NCI-H2227 (cell line): ENCODE data around the gene MAP2K7.
"Not testable (repeated sequence)": the region's sequence is repeated elsewhere in the genome, so short reads cannot be mapped to it uniquely, and the experiment has no call there.

Experiments
- DNase-seq: peaks from one replicate; lab custom pipeline; 2025; ENCODE audit not compliant: unreplicated experiment; lab: John Stamatoyannopoulos, UW

MAP2K7 gene

DNA sequence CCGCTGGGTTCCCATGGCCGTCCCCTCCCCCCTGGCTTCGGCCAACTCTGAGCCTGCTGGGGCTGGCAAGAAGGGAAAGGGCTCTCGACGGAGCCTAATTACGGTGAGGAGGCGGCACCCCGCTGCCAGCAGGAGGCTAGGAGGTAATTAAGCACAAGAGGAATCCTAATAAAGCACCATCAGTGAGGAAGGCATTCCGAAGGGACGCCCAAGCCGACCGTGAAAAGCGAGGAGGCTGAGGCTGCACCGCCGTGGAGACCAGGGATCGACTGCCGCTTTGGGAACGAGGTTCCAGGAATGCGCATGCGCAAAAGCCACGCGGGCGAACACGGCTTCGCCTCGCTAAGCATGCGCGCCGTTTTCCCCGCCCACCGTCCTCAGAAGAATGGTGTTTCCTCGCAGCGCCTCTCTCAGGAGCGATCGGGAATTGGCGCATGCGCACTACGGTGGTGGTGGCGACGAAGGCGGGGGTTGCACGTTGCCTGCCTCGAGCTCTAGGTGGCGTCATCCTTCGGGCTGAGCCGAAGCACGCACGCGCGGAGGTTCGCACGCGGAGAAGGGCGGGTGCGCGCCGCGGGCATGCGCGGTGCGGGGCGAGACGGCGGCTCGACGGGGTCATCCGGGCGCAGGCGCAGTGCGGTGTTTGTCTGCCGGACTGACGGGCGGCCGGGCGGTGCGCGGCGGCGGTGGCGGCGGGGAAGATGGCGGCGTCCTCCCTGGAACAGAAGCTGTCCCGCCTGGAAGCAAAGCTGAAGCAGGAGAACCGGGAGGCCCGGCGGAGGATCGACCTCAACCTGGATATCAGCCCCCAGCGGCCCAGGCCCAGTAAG lies at the start of gene MAP2K7:
TSS of gene MAP2K7 (plus strand) at position 634 of the 830 bp plus-strand sequence. CDS start at position 702, 68 bp downstream.
- peak; percentile 99 for DNase-seq

DNA sequence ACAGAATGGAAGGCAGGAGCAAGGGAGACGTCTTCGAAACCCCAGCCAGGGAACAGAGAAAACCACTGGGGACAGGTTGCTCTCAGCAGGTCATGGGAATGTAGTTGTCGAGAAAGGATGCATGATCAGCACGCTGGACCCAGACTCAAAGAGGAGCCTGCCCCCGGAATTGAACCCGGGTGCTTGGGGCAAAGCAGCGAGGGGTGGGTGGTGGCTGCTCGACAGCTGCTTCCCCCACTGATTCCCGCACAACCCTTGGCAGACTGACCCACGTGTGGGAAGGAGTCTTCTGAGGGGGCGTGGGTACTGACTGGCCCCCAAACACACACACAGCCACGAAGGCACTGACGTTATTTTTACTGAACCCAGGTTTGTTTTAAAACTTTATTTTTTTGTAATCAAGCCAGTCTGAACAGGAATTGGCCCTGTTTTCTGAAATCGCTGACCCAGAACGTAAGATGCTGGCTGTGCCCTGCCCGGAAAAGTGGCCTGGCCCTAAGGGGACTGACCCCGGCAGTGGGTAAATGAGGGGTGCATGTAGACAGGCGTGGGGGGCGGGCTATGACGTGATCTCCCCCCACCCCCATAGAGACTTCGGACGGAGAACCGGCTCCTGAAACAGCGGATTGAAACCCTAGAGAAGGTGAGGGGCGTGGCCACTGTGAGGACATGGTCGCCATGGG lies 48.1 kb upstream of the MAP2K7 start:
- DNase-seq, result no peak

DNA sequence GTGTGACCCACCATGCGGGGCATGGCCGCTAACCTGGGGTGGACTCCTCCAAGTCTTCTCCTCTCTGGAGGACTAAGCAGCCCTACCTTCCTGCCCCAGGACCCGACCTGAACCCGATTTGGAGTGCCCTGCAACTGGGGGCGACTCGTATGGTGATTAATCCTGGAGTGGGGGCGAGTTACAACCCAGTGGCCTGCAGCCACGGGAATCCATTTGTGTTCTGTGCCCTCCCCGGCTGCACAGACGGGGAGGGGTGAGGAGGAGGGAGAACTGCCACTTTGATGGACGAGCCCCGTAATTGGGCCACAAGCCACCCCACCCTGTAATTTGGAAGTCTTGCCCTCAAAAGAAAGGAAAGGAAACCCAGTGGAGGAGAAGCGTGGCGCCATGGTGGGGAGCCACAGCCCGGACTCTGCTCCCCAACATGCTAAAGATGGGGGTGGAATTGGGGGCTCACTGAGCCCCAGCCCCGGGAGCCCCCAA lies 47.5 kb upstream of the MAP2K7 start:
- peak; percentile 50 for DNase-seq

DNA sequence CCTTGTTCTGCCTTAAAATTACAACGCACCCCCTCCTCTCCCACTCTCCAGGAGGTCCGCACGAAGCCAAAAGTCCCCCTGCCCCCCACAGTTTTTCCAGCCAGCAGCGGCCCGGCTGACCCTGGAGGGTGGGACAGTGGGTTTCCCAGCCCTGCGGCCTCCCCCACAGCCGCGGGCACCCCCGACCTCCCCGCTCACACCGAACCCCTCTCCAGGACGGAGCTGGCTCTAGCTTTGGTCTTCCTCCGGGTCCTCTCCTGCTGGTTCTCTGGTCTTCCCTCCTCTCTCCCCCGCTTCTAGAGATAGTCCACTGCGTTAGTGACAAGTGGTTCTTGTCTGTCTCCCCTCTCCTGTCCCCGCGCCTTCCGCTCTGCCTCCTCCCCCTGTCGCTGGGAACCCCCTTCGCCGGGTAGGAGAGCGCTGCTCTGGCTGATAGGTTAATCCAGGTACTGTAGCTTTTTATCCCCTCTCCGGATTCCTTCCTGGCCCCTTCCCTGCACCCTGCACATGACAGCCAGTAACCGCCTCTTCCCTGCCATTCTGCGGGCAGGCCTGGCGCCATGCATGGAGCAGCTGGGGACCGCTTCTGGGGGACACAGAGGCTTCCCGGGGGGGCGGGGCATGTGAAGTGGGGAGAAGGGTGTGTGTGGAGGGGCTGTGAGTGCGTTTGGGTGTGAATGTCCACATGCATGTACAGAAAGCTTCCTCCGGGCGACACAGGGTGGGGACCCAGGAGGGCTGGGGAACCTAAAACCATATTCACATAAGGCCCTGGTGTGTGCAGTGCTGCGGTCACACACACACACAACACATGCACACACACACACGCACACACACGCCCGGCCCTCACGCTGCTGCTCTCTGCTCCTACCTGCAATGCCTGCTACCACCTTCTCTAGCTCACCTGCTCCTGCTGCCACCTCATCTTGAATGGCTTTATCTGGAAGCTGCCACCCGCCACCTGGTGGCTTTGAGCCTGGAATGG lies 46.7 kb upstream of the MAP2K7 start:
- peak; percentile 47 for DNase-seq

DNA sequence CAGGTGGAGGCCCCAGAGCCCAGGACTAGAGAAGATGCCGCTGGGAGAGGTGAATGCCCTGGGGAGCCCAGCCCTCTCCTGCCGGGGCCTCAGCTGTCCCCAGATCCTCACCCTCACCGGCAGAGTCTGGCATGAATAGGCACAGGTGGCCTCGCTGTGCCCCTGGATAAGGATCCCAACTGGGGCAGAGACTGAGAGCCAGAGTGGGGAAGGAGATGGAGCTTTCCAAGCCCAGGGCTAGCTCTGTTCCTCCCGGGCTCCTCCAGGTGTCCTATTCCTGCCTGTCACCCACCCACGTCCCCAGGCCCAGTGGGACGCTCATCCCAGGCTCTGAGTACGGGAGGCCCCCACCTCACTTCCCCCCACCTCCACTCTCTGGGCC lies 46.0 kb upstream of the MAP2K7 start:
- no peak for DNase-seq

DNA sequence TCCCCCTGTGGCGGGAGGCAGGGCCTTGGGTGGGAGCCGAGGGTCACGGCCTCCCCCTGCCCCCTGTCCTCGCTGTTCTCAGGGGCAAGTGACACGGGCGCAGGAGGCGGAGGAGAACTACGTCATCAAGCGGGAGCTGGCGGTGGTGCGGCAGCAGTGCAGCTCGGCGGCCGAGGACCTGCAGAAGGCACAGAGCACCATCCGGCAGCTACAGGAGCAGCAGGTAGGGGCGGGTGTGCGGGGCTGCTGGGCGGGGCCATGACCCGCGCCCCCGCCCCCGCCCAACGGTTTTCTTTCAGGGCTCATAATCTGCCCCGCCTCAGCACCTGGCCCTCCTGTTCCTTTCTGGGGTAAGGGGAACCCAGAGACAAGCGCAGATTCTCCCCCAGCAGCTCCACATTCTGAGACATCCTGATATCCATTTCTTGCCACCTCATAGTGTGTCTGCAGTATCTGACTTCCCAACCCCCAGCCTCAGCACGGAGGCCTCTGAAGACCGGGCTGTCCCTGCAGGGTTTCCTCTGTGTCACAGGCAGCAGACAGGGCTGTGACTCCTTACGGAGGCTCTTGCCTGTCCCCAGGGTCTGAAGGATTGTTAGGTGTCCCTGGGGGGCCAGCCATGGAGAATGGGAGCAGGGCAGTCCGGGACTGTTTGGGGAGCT lies 45.4 kb upstream of the MAP2K7 start:
- DNase-seq, result peak; percentile 63

DNA sequence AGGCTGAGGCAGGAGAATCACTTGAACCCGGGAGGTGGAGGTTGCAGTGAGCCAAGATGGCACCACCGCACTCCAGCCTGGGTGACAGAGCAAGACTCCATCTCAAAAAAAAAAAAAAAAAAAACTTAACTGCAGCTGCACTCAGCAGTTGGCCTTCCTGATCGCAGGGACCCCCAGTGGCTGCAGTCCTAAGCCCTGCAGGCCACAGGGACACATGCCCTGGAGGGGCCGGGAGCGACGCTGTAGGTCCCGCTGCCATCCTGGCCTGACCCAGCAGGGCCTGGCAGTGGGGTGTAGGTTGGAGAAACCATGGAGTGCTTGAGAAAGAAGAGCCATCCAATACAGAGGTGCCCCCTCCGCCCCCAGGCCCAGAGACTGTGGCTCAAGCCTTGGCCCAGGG lies 44.6 kb upstream of the MAP2K7 start:
- not testable (repeated sequence) for DNase-seq

DNA sequence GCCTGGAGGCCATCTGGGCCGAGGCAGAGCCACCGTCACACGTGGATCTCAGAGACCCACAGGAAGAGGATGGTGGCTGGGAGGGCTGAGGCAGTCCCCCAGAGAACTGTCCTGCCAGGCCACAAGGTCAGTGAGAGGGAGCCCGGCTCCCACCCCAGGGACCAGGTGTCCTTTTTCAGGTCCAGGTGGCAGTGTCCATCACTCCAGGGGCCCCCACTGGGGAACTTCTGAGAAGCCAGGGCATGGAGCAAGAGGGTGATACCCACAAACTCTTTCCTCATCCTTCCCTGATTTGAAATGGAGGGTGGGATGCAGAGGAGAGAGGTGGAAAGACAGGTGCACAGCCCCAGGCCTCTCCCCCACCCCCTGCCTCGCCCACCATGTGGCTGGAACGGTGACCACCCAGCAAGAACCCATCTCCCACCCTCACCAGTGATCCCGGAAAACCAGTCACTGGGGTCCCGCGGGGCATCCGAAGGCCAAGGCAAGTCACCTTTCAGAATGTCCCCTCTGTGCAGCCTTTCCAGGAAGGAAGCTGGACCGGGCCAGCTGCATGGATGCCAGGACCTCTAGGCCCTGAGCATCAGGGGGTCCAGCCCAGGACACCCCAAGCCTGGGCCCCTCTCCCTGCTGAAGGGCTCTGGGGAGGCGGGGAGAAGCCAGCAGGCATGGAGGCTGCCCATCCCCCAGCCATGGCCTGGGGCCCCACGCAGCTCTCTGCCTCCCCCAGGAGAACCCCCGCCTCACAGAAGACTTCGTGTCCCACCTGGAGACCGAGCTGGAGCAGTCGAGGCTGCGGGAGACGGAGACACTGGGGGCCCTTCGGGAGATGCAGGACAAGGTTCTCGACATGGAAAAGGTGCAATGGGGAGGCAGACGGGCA lies 43.6 kb upstream of the MAP2K7 start:
- DNase-seq, result no peak

DNA sequence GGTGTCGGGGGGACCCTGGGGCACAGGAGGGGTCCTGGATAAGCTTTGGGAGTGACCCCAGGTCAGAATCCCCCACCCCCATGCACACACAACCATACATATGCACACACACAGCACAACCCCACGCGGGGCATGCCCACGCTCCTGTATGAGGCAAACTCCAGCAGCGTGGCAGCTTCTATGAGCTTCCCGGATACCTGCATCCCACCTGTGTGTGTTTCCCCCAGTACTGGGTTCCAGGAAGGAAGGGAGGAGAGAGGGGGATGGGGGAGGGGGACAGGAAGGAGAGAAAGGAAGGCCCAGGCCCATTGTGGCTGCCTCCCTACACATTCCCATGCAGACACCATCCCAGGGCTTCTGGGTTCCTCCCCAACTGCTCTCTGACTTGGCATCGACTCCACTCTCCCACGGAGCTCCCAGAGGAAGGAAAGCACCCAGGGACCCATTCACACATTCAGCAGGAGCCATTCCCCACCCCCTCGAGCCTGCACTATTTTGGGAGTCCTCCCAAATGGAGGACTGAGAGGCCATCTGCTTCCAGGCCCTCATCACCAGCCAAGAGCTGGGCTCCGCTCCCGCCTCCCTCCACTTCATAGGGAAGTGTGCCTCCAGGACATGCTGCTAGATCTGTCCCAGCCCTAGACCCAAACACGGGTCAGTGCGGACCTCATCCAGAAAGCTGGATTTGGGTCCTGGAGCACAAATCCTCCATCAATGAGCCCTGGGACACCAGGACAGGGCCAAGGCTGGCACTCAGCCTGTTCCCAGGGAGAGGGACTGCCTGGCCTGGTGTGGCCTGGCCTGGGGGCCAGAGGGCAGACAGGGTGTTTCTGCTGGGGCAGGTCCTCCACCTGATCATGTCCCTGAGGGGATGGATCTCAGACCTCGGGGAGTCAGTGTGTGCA lies 42.7 kb upstream of the MAP2K7 start:
- no peak for DNase-seq

DNA sequence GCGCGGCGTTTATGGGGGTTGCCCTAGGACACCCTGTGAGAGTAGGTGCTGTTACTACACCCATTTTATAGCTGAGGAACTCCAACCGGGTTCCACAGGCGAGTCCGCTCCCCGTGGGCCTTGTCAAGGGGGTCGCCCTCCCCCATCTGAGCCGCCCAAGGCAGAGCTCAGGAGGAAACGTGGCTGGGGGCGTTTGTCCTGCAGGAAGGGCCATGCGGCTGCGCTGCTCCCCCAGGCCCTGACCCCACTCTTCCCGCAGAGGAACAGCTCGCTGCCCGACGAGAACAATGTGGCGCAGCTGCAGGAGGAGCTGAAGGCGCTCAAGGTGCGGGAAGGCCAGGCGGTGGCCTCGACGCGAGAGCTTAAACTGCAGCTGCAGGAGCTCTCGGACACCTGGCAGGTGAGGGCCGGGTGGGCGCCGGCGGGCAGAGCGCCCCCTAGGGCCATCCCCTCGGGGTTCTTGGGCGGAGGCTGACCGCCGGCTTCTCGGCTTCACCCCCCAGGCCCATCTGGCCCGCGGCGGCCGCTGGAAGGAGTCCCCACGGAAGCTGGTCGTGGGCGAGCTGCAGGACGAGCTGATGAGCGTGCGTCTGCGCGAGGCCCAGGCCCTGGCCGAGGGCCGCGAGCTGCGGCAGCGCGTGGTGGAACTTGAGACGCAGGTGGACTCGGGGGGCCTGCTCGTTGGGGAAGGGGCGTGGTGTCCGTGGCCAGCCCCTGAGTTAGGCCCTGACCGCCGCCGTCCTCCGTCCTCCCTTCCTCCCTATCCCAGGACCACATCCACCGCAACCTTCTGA lies 41.9 kb upstream of the MAP2K7 start:
- no peak for DNase-seq

DNA sequence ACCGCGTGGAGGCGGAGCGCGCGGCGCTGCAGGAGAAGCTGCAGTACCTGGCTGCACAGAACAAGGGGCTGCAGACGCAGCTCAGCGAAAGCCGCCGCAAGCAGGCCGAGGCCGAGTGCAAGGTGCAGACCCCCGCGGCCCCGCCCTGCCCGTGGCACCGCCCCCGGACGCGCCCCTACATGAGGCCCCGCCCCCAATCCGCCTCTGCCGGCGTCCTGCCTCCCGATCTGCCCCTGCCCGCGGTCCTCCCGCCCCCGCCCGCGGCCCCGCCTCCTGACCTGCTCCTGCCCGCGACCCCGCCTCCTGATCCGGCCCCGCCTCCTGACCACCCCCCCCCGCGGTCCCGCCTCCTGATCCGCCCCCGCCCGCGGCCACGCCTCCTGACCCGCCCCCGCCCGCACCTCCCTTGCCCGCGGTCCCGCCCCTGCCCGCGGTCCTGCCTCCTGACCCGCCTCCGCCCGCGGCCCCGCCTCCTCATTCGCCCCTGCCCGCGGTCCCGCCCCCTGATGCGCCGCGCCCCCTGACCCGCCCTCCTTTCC lies 41.2 kb upstream of the MAP2K7 start:
- no peak for DNase-seq

DNA sequence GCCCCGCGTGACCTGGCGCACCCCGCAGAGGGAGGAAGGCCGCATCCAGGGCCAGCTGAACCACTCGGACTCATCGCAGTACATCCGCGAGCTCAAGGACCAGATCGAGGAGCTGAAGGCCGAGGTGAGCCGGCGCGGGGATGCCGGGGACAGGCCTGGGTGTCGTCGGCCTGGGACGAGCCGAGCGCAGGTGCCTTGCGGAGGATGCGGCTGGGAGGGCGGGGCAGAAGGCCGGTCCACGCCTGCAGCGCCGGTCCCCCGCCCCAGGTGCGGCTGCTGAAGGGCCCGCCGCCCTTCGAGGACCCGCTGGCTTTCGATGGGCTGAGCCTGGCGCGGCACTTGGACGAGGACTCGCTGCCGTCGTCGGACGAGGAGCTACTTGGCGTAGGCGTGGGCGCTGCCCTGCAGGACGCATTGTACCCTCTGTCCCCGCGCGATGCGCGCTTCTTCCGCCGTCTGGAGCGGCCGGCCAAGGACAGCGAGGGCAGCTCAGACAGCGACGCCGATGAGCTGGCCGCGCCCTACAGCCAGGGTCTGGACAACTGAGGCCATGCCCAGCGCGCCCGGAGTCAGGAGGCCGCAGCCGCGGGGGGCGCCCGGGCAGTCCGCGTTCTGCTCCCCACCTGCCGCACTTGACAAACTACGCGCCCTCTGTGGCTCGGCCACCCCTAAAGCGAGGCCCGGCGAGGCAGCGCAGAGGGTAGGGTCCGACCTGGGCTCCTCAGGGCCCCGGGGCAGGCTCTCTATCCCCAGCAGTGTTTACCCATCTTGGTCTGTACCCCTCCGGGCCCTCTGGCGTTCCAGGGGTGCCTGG lies 40.3 kb upstream of the MAP2K7 start:
- no peak for DNase-seq

DNA sequence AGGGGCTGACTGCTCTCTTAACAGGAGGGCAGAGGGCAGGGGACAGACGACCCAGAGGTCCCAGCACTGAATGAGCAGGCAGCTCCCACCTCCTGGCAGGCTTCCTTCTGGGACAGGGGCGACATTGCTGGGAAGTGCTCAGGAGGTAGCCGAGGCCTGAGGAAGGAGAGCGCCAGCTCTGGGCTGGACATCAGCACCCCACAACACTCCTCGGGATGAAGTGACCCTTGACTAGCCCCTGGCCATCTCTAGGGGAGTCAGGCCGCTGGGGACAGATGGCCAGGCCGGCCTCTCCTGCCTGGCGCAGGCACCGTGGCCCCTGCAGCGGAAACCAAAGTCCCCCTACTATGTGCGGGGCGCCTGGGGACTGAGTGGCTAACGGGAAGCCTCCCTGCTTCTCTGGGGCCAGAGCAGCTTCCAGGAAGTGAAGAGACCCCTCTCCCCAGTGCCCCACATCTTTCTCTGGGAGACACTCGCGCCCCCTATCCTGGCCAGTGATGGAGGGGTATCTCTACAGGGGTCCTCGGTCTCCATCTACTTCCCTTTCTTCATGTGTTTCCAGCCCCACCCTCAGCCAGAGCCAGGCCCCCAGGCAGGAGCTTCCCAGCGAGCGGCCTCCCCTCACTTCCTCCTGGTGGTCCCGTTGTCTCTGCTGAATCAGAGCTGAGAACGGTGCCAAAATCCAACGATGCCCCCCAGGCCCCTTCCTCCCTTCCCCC lies 39.5 kb upstream of the MAP2K7 start:
- DNase-seq, result no peak

DNA sequence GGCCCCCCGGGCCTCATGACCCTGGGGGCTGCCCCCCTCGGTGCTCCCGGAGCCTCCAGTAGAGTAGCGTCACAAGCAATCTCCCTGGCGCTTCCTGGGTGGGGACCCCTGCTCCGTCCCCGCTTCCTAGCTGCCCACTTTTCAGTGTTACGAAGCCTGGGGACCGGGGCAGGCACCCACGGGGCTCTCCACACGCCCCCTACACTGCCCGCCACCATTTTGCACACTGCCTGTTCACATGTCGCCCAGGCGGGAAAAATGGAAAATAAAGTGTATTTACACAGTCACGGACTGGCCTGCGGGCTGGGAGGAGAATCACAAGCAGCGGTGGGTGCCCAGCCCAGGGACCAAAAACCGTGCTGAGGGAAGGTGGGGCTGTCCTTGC lies 39.0 kb upstream of the MAP2K7 start:
- DNase-seq, result no peak

DNA sequence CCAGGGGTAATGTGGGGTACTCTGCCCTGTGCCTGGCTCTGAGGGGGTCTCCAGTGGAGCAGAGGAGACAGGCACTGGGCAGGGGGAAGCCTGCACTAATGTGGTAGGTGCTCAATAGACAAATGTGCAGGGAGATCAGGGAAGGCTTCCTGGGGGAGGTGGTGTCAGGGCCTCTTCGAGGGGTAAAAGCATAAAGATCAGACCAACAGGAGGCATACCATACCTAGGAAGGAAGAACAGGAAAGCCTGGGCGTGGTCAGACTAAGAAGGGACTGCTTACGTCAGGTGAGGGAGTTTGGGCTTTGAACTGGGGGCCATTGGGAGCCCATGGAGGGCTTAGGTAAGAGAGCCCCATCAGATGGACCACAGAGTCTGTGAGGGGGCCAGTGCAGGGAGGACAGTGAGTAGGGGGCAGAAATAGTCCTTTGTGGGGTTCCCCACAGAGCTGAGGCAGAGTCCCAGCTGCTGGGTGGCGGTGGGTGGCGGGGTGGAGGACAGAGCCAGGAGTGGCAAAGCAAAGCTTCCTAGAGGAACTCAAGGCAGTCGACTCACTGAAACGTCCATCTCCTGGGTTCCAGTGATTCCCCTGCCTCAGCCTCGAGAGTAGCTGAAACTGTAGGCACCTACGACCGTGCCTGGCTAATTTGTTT lies 38.3 kb upstream of the MAP2K7 start:
- no peak for DNase-seq
